GM12878 (cell line): ENCODE data around the gene GOLGA2. TPM values are rescaled to one million over a fixed set of nuclear protein-coding genes. Genes with fewer than 3 reads are reported as not detected.

Experiments
- CUX1 ChIP-seq: IDR thresholded peaks from 2 replicates; pipeline ENCODE4 v1.6.1; 2012; ENCODE audit warnings: improper control_type of control experiment, low read depth, low read length; ENCODE audit not compliant: insufficient replicate concordance
- FOS ChIP-seq: IDR thresholded peaks from 3 replicates; pipeline ENCODE4 v1.6.1; 2011; ENCODE audit warnings: borderline replicate concordance; ENCODE audit not compliant: insufficient read length; ENCODE audit errors: extremely low read depth
- HDAC2 ChIP-seq: fragments of 200-600 bp; sonication (generic); IDR thresholded peaks from 2 replicates; pipeline ENCODE4 v1.6.1; 2017
- HDAC6 ChIP-seq: fragments of 200-600 bp; sonication (generic); IDR thresholded peaks from one replicate; pipeline ENCODE4 v1.8.0; 2017; ENCODE audit warnings: antibody characterized with exemption; ENCODE audit not compliant: unreplicated experiment
- MEF2B ChIP-seq: fragments of 450-650 bp; IDR thresholded peaks from 2 replicates; pipeline ENCODE4 v1.6.1; 2018; ENCODE audit warnings: mild to moderate bottlenecking, moderate library complexity; ENCODE audit not compliant: partially characterized antibody, poor library complexity, severe bottlenecking
- PAX8 ChIP-seq: fragments of 450-650 bp; IDR thresholded peaks from 2 replicates; pipeline ENCODE4 v1.6.1; 2017; ENCODE audit warnings: mild to moderate bottlenecking, moderate library complexity
- POLR2AphosphoS5 ChIP-seq: IDR thresholded peaks from 2 replicates; pipeline ENCODE4 v1.6.1; 2011; ENCODE audit warnings: mild to moderate bottlenecking, low read length, inconsistent platforms
- RAD21 ChIP-seq: IDR thresholded peaks from 2 replicates; pipeline ENCODE4 v1.6.1; 2011; ENCODE audit warnings: mild to moderate bottlenecking, low read depth, low read length, moderate library complexity; ENCODE audit not compliant: insufficient read depth
- SKIL ChIP-seq: fragments of 450-650 bp; IDR thresholded peaks from 2 replicates; pipeline ENCODE4 v1.6.1; 2017; ENCODE audit warnings: mild to moderate bottlenecking, low read depth, inconsistent platforms; ENCODE audit not compliant: poor library complexity, severe bottlenecking
- SMAD1 ChIP-seq: fragments of 450-650 bp; IDR thresholded peaks from 2 replicates; pipeline ENCODE4 v1.6.1; 2018; ENCODE audit warnings: mild to moderate bottlenecking, low read depth; ENCODE audit not compliant: partially characterized antibody
- SRF ChIP-seq, 2 experiments: IDR thresholded peaks; 2 replicates each; pipeline ENCODE4 v1.6.1; 2011; ENCODE audit warnings: low read depth in 2 of 2, low read length in 2 of 2, mild to moderate bottlenecking in 1 of 2, moderate library complexity in 1 of 2
- ZBTB40 ChIP-seq: fragments of 450-650 bp; IDR thresholded peaks from 2 replicates; pipeline ENCODE4 v1.6.1; 2016; ENCODE audit warnings: mild to moderate bottlenecking, moderate library complexity, borderline replicate concordance
- ZNF24 ChIP-seq: fragments of 450-650 bp; IDR thresholded peaks from 2 replicates; pipeline ENCODE4 v1.6.1; 2017; ENCODE audit warnings: antibody characterized with exemption, mild to moderate bottlenecking
- ZNF592 ChIP-seq: fragments of 450-650 bp; IDR thresholded peaks from 2 replicates; pipeline ENCODE4 v1.6.1; 2017; ENCODE audit warnings: mild to moderate bottlenecking, moderate library complexity
- polyA plus RNA-seq, 11 experiments: library from polyadenylated mRNA; depleted of rRNA in 4 of 11; unstranded in 6 of 11; stranded (reverse) in 5 of 11; fragments of >200 nt; fragmentation: Nextera tagmentation in 4 of 11; fragmentation: Illumina TruSeq in 1 of 11; extraction: Ambion mirVana in 4 of 11; extraction: Trizol in 1 of 11; gene quantifications; 1 replicate in 1 of 11; 2 replicates in 10 of 11; pipeline versions ENCODE4 v1.2.1 to v1.2.3, GENCODE V29; 2011 to 2016; ENCODE audit warnings: inconsistent platforms in 2 of 11, missing spikeins in 2 of 11, low read depth in 1 of 11
- total RNA-seq, 4 experiments: library from RNA; depleted of rRNA in 3 of 4; stranded (reverse); fragments of >200 nt in 3 of 4; fragmentation: Illumina TruSeq in 1 of 4; extraction: Trizol in 1 of 4; gene quantifications; 2 replicates each; pipeline versions ENCODE4 v1.2.1 to v1.2.3, GENCODE V29; 2013 to 2021

Gene GOLGA2
- total and polyA plus RNA-seq, 10 of the 15 experiments (the other 5 are each of a cell fraction or from before 2014, with no cell fraction given): 5.9 to 32.6 (median 19.7) TPM

GRCh38 chr9:128292009-128292408 lies 16.2 kb upstream of the GOLGA2 start (continued):
- TF ChIP-seq SKIL: peak; percentile 45
- TF ChIP-seq SMAD1: no peak
- TF ChIP-seq RAD21: no peak
- TF ChIP-seq PAX8: no peak
- TF ChIP-seq CUX1: no peak
- TF ChIP-seq HDAC2: no peak
- TF ChIP-seq SRF (IDR thresholded peaks at IDR 0.05; ENCODE audit: low read depth in 2 of 2, low read length in 2 of 2): no peak
- TF ChIP-seq FOS: no peak
- no peak for TF ChIP-seq ZNF592
- TF ChIP-seq HDAC6: no peak
- no peak for TF ChIP-seq ZNF24
- TF ChIP-seq ZBTB40: 0 out of 2 replicates have a peak, but pooled peaks have one; percentile 23
- TF ChIP-seq MEF2B: peak; percentile 70
- no peak for TF ChIP-seq POLR2AphosphoS5
